GM04504 (cell line): ENCODE measurements around the gene WWC1.
A peak's percentile ranks its signal among the peaks of the same experiment; 100 is the strongest.

Experiments used
- DNase-seq: peaks from one replicate; pipeline ENCODE4 v3.0.0-alpha.2; 2012; ENCODE audit warnings: low read depth

WWC1 gene

DNA sequence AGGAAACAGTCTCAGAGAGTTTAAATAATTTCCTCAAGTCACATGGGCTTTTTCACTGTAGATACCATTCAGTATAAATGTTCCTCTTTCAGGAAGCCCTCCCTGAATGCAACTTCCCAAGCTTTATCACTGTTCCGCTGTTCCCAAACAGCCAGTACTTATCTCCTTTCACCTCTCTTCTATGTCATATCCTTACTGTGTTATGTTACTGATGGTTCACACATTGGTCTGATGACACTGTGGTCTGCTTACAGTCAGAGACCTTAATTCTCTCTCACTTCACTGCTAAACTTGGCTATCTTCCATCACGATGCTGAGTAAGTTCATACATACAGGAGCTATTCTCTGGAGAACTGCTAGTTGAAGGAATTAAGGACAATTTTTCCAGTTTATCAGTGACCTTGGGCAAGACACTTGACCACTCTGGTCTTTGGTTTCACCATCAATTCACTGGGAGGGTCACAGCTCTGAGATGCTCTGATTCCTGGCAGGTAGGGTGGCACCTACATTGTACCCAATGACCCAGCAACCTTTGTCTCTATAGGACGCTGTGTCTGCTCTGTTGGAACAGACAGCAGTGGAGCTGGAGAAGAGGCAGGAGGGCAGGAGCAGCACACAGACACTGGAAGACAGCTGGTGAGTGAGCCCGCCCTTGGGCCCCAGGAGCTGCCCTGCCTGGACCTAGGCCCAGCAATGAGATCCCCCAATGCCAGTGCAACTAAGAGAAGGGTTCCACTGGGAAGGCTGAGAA, 152.7 kb downstream of the WWC1 start:
- no peak for DNase-seq

DNA sequence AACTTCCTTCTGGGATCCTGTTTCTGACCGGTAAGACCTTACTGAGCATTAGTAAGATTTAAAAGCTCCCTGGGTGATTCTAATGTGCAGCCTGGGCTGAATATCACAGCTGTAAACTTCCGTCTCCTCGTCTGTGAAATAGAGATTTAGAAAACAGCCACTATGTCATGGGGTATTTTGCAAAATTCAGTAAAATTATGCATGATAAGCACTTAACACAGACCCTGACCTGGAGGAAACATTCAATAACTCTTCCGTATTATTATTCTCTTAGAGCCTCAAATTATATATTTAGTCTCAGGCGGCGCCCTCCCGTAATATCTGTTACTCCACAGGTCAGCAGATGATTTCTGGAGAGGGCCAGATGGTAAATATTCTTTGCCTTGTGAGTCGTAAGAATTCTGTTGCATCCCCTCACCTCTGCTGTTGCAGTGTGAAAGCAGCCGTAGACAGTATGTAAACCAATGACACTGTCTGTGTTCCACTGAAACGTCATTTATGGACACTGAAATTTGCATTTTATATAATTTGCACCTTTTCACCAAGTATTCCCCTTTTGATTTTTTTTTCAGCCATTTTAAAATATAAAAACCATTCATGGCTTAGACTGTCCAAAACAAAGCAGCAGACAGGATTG, 155.7 kb downstream of the WWC1 start:
- DNase-seq: no peak

DNA sequence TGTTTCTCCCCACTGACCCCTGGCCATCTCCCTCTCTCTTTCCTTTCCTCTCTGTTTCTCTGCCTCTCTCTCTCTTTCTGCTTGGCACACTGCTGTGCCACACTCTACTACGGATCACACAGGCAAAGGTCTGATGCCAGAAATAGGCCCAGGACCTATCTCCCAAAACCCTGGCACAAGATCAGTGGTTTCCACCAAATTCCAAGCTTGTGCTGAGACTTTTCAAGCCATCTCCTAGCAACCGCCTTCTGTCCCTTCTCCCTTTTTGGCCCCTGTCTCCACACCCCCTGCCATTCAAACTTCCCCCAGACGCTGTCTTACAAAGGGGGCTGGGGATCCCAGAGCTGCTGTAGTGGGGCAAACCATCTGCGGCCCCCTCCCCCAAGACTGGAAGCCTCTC, 156.4 kb downstream of the WWC1 start:
- no peak for DNase-seq

DNA sequence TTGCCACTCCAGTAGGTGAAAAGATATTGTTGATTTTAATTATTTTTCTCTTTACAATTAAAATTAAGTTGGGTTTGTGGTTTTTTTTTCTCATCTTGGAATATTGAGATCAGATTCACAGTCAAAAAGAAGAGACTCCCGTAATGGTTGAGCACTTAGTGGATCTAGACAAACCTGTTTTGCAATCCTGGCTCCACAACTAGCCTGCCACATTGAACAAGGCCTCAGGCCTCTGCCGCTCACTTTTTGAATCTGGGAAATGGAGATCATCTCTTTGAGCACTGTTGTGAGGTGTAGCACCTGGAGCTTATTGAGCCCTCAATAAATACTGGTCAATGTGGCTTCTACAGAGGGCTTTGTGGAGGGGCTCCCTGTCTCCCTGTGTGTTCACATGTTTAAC, 157.7 kb downstream of the WWC1 start:
- no peak for DNase-seq

DNA sequence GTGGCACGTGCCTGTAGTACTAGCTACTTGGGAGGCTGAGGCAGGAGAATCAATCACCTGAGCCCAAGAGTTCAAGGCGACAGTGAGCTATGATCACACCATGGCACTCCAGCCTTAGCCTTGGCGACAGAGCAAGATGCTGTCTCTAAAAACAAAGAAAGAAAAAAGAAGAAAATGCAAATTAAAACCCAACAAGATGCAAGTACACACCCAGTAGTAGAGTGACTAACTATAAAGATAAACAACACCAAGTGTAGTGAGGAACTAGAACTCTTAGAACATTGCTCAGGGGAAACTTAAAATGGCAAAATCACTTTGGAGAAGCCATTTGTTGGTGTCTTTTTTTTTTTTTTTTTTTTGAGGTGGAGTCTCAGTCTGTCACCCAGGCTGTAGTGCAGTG, 160.1 kb downstream of the WWC1 start:
- no peak for DNase-seq

DNA sequence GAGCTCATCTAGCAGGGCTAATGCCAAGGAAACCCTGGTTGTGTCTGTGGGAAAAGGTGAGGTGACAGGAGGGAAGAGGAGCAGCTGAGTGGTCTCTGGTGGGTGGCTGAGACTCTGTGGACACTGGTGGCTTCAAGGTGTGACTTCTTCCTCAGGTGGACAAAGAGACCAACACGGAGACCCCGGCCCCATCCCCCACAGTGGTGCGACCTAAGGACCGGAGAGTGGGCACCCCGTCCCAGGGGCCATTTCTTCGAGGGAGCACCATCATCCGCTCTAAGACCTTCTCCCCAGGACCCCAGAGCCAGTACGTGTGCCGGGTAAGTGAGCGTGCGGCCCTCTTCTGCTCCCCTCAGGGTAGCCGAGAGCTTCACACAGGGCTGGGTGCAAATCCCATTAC, 163.8 kb downstream of the WWC1 start:
- no peak for DNase-seq

DNA sequence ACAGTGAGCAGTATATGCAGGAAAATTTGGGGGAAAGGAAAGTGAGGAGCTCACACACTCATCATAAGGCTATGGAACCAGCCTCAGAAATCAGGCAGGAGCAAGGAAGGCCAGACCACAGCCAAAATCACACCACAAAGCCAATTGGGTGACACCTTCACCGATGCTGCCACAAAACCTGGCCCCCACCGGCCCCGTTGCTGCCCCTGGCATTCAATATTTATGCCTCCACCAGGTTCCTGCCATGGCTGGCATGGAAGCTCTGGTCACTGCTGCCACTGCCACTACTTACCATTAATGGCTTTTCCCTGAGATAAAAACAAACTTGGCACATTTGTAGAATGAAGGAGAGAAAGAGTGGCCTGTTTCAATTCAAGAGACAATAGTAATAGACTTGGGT, 166.1 kb downstream of the WWC1 start:
- DNase-seq: no peak

DNA sequence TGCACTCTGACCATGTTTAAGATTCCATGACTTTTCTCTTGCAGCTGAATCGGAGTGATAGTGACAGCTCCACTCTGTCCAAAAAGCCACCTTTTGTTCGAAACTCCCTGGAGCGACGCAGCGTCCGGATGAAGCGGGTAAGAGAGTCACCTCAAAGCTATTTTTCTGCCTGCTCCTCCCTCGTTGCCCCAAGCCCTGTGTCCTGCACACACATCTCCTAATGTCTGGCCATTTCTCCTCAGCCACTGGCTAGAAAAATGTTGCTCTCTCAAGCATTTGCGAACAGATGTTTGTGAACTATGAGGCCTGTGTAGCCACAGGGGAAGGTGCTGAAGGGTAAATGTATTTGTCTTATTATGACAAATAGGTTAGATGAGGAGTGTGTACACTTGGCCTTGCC, 169.2 kb downstream of the WWC1 start:
- no peak for DNase-seq

DNA sequence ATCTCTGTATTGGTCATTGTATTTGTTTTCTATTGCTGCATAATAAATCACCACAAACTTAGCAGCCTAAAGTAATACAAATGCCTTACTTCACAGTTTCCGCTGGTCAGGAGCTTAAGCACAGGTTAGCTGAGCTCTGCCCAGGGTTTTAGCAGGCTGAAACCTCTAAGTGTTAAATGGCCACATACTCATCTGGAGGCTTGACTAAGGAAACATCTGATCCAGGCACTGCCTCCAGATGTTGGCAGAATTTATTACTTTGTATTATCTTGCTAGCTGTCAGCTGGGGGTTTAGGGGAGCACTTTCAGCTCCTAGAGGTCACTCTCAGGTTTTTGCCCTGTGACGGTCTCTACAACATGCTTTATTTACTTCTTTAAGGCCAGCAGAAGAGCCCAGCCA, 171.6 kb downstream of the WWC1 start:
- DNase-seq: no peak

DNA sequence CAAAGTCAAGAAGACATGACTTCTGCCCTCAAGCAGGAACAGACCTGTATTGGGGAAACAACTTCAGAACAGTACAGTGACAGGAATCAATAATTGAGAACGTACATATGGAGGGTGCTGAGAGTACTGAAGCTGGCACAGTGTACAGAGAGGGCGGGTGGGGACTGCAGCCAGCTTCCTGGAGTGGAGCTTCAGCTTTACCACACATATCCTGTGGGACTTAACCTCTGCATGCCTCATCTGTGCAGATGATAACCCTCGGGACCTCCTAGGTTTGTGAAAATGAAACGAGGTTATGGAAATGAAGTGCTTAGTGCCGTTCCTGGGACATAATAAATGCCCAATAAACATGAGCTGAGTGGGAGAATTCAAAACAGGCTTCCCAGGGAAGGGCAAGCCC, 172.8 kb downstream of the WWC1 start:
- no peak for DNase-seq

DNA sequence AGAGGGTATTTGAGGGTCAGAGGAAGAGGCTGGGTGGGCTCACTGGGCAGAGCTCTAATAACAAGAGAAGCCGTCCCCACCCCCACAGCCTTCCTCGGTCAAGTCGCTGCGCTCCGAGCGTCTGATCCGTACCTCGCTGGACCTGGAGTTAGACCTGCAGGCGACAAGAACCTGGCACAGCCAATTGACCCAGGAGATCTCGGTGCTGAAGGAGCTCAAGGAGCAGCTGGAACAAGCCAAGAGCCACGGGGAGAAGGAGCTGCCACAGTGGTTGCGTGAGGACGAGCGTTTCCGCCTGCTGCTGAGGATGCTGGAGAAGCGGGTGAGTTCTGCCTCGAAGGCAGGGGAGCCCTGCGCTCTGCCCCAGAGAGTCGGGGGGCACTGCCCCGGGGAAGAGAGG, 173.2 kb downstream of the WWC1 start:
- DNase-seq: no peak

DNA sequence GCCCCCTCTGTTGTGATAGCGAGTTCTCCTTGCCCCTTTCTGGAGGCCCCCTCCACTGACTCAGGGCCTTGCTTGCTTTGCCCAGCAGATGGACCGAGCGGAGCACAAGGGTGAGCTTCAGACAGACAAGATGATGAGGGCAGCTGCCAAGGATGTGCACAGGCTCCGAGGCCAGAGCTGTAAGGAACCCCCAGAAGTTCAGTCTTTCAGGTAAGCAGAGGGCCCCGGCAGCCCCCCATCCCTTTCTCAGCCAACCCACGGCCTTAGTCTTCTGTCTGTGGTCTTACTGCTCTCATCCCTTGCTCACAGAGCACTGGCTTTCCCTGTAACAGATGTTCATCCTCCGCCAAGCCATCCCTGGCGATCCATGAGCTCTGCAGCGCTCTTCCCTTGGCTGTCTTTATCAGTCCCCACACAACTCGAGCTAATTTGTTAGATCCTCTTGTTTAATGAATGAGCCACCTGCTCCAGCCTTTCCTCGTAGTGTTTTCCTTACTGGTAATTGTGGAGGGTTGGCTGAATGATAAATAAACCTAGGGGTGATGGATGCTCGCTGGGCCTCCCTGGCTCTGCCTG, 176.4 kb downstream of the WWC1 start:
- DNase-seq: no peak

DNA sequence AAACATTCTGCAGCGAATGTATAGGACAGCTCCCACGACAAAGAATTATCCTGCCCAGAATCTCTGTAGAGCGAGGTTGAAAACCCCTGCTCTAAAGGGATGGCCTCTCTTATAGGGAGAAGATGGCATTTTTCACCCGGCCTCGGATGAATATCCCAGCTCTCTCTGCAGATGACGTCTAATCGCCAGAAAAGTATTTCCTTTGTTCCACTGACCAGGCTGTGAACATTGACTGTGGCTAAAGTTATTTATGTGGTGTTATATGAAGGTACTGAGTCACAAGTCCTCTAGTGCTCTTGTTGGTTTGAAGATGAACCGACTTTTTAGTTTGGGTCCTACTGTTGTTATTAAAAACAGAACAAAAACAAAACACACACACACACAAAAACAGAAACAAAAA, 177.4 kb downstream of the WWC1 start:
- DNase-seq: peak; percentile 31

DNA sequence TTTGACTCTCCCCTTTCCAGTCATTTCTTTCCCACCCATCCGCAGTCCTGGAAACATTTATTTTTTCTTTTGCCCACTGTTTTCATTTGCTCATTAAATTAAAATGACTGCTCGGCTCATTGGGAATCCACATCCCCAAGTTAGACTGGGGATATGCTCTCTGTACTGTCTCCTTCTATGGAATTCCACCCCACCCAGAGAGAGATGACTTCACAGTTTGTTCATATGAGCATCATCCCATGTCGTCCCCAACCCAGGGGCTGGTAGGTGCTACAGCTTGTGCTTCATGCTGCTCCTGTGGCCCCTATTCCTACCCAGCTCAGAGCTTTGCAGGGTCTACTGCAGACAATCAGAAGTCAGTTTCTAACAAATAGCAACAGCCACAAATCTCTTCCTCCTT, 178.4 kb downstream of the WWC1 start:
- DNase-seq: no peak

DNA sequence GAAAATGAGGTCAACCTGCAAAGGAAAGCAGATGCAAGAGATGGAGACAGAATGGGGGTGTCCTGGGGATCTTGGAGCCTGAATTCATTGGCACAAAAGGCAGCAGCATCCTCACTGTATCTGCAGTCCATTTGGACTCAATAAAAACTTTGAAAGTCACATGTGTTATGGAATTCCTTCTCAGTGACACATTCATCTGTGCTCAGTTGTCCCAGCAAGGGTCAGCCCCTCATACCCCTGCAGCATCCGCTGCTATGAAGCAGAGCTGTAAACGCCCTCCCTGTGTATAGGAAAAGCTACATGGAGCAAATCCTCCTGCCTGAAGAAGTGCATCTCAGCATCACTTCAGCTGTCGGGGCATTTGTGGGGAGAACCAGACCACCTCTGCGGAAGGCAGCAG, 180.3 kb downstream of the WWC1 start:
- DNase-seq: peak; percentile 23

DNA sequence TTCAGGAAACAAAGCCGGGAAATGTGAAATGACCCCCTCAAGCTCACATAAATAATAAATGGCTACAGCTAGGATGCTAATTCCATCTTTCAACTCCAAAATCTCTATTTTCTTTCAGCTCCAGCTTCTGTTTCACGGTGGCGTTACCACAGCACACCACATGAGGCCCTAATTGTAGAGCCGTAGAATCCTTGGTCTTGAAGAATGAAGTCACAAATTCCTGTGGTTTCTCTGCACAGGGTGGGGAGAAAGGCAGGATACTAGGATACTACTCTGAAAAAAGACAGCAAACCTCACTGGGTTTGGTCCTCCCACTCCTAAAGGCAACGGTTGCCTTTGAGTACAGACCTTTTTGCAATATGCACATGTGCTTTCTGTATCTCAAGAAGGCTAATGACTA, 180.9 kb downstream of the WWC1 start:
- DNase-seq: peak; percentile 86

DNA sequence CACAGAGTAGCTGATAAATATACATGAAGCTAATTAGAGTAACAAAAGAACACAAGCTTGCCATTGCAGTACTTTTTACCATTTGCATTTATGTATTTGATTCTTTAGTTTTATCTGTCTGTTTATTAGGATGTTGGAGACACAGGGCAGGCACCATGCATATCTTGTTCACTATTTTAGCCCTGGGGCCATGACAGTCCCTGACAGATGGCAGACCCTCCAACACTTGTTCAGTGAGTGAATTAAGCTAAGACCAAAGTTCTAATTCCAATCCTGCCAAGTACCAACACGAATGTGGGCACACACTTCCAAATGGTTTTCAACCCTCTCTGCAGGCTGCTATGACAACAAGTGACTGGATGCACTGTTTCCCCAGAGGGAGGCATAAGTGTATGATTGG, 182.9 kb downstream of the WWC1 start:
- DNase-seq: no peak

DNA sequence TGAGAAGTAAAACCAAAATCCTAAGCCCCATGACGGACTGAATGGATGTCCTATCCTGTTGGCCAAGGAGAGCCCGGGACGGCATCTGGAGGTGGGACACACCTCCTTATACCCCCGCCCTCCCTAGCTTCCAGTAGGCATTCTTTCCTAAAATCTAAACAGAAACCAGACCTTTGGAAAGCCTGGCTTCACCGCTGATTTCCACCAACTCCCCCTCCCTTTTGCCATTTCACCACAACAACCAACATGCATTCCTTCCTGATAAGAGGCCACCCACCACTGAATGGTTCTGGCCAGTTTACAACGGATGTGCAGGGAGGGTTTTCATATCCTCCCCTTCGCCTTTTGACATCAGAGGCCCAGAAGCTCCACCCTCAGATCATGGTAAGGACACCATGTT, 185.6 kb downstream of the WWC1 start:
- DNase-seq: no peak

DNA sequence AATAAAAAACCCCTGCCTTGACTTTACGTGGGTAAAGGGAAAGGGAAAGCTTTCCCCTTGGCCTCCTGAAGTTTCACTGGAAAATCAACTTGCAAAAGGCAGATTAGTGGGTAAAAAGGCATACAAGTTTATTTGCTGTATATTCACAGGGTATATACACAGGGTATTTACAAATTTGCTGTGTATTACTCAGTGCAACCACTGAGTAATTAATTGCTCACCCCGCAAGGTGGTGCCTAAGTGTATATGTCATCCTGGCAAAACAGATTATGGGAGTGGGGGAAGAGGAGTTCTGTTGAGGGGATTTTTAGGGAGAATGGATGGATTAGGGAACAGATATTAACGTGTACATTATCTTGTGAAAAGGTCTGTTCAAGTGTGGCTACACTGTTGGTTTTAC, 187.7 kb downstream of the WWC1 start:
- DNase-seq: no peak

DNA sequence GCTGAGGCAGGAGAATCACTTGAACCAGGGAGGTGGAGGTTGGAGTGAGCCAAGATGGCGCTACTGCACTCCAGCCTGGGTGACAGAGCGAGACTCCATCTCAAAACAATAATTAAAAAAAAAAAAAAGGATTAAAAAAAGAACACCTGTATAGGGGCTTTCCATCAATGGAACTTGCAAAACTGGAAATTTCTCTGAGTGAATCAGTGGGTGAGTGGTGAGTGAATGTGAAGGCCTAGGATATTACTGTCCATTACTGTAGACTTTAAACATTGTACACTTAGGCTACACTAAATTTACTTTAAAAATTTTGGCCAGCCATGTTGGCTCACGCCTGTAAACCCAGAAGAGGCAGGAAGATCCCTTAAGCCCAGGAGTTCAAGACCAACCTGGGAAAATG, 189.2 kb downstream of the WWC1 start:
- no peak for DNase-seq

DNA sequence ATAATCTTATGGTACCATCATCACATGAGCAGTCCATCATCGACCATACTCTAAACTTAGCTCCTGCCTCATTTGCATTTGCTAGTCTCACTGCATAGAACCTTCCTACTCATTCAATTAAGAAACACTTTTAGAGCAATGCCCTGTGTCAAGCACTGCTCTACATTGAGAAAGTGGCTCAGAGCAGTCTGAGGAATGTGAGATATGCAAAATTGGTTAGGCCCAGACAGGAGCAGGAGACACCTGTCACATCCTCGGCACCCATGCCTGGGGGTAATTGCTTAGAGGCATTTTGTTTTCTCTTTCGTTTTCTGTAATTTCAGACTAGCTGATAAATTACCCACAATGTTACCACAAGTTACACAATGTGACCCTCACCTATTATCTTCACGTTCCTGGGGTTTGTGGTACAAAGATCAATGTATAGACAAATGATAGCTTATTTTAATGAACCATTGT, 189.9 kb downstream of the WWC1 start:
- DNase-seq: no peak

DNA sequence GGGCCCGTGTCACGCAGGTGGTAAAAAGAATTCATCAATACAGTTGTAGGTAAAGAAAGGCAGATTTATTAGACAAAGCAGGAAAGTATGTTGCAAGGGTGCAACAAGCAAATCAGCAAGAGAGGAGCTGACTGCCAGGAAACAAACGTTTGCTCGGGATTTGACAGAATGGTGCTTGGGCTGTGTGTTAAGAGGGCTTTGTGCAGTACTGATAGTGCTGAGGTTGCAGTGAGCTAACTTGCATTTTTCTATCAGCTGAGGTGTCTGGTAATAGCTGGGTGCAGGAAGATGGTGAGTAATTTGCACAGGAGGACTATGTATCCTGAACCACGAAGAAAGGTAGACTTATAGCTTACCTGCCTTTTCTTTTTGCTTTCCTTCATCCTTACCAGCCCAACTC, 190.9 kb downstream of the WWC1 start:
- no peak for DNase-seq

DNA sequence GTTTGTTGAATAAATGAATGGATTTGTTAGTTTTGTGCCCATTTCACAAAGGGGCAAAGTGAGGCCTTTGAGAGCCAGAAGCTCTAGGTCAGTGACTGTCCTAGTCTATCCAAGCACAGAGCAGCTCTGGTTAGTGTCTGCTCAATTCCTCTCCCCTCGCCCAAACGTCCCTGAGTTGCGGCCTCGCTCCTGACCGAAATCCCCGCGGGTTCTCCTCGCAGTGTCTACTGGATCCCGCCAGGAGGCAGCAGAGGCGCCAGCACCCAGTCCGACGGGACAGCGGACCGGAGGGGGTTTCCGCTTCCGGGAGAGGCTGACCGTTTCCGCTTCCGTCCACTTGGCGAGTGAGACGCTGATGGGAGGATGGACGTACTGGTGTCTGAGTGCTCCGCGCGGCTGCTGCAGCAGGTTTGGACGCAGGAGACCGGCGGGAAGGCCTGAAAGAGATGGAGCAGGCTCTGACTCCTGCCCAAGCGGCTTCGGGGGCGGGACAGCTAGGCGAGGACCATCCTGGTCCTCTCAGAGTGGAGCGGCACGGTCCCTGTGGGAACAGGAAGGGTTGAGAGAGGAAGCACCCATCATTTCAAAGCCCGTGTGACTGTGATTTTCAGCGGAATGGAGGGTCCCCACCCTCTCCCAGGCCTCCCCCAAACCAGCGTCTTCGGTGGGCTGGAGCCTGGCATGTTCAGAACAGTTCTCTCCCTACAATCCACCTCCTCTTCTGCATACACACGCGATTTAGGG, 194.9 kb downstream of the WWC1 start, which contains the start of gene RARS1:
TSS of gene RARS1 (plus strand) at position 336 of the 744 bp plus-strand sequence. CDS start at position 364, 28 bp downstream.
- peak; percentile 85 for DNase-seq
